VCaP (cell line): ENCODE measurements around the gene RAPGEF2.

ENCODE experiments used
- H3K27ac ChIP-seq: fragments of 450-650 bp; 2 replicates; pipeline ENCODE4 v1.5.1; 2017
- CTCF ChIP-seq: fragments of 450-650 bp; conservative IDR thresholded peaks from 2 replicates; pipeline ENCODE4 v1.5.1; 2017; ENCODE audit warnings: mild to moderate bottlenecking, moderate library complexity

RAPGEF2 gene

DNA sequence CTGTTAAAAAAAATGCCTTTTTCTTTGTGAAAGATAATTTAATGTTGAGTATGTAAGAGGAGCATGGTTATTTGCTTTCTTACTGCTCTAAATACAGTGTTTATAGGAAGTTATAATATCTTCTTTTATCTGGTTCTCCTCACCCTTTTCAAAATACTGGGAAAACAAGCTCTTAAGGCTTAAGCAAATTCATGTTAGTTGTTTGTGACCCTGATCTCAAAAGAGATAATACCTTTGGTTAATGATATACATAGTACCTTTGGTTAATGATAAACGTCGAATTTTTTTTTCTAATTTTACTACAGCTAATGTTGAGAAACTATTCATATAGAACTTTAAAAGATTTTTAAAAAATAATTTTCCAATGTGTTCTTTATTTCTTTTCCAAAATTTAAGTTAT lies 180.1 kb downstream of the RAPGEF2 start:
- H3K27ac ChIP-seq = peak overlapping the region; percentile 28; the same call in 1 of the 2 replicates
- no peak for TF ChIP-seq CTCF

- no peak overlapping the region for H3K27ac ChIP-seq
- no peak for TF ChIP-seq CTCF
Observed at GRCh38 chr4:159283696-159284095, 180.8 kb downstream of the RAPGEF2 start.

GRCh38 chr4:159284113-159284512 lies 181.2 kb downstream of the RAPGEF2 start:
- no peak for TF ChIP-seq CTCF
- no peak overlapping the region for H3K27ac ChIP-seq

DNA sequence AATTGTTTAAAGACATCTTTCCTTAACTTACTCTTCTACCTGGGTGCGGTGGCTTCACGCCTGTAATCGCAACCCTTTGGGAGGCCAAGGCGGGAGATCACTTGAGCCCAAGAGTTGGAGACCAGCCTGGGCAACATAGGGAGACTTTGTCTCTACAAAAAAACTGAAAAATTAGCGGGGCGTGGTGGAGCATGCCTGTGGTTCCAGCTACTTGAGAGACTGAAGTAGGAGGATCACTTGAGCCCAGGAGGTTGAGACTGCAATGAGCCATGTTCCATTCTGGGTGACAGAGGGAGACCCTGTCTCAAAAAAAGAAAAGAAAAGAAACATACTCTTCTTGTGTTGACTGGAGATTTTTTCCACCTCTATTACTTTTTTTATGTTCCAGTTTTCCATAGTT lies 181.9 kb downstream of the RAPGEF2 start:
- no peak overlapping the region for H3K27ac ChIP-seq
- TF ChIP-seq CTCF = no peak

DNA sequence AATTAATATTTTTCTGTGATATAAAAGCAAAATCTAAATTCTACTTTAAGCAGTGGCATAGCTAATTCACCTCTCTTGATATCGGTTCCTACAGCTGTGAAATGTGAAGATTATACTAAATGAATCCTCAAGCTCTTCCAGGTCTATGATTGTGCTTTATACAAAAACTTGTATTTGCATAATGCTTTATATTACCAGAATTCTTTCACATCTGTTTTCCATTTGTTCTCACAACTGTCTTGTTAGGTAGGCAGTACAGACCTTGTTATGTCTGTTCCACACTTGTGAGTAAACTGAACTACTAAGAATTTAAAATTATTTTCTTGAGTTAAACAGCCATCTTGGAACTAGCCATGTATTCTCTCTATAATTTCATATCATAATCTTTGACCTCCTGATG lies 184.9 kb downstream of the RAPGEF2 start:
- H3K27ac ChIP-seq = no peak overlapping the region
- TF ChIP-seq CTCF = no peak

GRCh38 chr4:159289682-159290081 lies 186.8 kb downstream of the RAPGEF2 start:
- H3K27ac ChIP-seq = no peak overlapping the region
- TF ChIP-seq CTCF = no peak

DNA sequence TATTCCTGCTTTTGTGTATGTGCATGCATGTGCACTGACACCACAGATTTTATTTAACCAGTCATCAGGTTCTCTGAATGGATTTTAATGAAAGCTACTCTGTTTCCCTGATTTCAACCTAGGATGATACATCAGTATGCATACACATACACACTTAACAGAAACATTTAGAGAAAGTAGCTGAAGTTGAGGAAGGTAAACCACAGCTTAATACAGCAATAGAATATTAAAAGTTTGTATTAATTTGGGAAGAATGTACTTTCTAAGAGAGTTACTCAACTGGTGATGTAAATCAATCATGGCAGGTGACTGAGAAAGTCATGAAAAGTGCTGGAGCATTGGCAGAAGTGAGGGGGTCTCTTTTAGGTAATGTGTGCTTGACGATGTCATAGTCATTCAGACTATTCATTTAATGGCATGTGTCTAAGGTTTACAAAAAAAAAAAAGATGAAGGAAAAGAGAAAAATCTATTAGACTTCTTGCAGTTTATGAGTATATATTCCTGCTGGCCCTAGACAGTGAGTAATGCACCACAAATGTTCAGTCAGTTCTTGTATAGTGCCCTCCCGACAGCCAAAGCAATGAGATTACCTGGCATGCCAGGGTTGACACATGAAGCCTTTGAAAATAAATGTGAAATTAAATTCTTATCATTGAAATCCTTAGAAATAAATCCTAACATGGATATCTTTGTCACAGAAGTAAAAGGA lies 187.6 kb downstream of the RAPGEF2 start:
- TF ChIP-seq CTCF = no peak
- no peak overlapping the region for H3K27ac ChIP-seq
